NCI-H187 treated with DMSO at 0.1 percent for 48 hours (cell line): ENCODE measurements around the gene CTIF.
"Not testable (repeated sequence)": the region's sequence is repeated elsewhere in the genome, so short reads cannot be mapped to it uniquely, and the experiment has no call there.

Experiments
- DNase-seq: peaks from one replicate; lab custom pipeline; 2025; lab: John Stamatoyannopoulos, UW

CTIF gene

GRCh38 chr18:48803951-48804855 is 265.4 kb downstream of the CTIF start:
- no peak for DNase-seq

DNA sequence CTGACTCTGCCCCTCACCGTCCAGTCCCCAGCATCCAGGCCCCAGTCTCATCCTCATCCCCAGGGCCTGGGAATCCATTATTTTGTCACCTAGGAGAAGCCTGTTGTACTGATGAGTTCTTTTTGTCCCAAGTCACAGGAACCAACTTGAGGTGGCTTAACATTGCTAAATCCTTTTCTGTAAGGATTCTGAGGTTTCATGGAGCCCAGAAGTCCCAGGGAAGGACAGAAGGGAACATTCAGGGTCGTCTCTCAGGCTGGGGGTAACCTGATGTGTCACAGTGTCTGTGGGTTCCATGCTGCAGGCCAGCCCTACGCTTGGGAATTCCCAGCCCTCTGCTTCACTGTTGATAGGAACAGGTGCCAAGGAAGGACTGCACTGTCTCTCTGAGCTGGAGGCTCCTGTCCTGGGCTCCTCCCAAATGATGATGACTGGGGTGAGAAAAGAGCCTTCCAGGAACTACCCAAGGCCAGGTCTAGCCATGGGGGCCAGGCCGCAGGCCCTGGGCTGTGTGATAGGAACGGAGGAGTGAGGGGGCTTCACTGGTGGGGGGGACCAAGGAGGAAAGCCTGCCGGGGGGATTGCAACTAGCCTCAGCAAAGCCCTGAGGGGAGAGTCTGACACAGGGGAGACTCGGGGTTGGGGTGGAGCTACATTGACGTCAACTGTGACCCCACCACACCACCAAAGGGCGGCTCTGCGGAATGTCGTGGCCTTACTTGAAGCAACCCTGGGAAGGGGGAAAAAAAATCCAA is 266.2 kb downstream of the CTIF start:
- DNase-seq: no peak

GRCh38 chr18:48805826-48806535 is 267.1 kb downstream of the CTIF start:
- no peak for DNase-seq

GRCh38 chr18:48806551-48807261 is 267.9 kb downstream of the CTIF start:
- DNase-seq: no peak

DNA sequence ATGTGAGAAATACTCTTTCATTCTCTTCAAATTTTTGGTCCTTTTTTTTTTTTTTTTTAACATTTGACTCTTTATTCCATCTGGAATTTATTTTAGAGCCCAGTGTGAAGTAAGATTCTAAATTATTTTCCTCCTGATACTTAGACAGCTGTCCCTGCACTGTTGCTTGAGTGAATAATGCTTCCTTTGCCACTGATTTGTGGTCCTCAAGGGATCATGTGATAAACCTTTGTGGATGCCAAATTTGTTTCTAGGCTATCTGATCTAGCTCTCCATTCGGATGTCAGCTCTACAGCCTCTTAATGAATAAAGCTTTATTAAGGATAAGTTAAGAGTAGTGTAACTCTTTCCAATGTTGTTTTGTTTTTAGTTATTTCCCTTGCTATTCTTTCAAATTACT is 269.6 kb downstream of the CTIF start:
- DNase-seq: no peak

- DNase-seq: no peak
These were observed 270.5 kb downstream of the CTIF start for GRCh38 chr18:48809365-48809764.

GRCh38 chr18:48810805-48811204 is 272.0 kb downstream of the CTIF start:
- DNase-seq: no peak

GRCh38 chr18:48811401-48811800 is 272.6 kb downstream of the CTIF start:
- DNase-seq: no peak

- not testable (repeated sequence) for DNase-seq
These were observed 273.2 kb downstream of the CTIF start for GRCh38 chr18:48811977-48812451.

GRCh38 chr18:48813321-48813720 is 274.5 kb downstream of the CTIF start:
- no peak for DNase-seq

- DNase-seq: no peak
These were observed 275.1 kb downstream of the CTIF start for GRCh38 chr18:48813833-48814489.

- no peak for DNase-seq
These were observed 275.8 kb downstream of the CTIF start for GRCh38 chr18:48814490-48815178.

- DNase-seq: no peak
These were observed 276.3 kb downstream of the CTIF start for GRCh38 chr18:48815179-48815515.

- no peak for DNase-seq
These were observed 276.9 kb downstream of the CTIF start for GRCh38 chr18:48815581-48816324.

GRCh38 chr18:48816554-48816953 is 277.7 kb downstream of the CTIF start:
- DNase-seq: no peak

GRCh38 chr18:48817021-48817461 is 278.2 kb downstream of the CTIF start:
- no peak for DNase-seq

DNA sequence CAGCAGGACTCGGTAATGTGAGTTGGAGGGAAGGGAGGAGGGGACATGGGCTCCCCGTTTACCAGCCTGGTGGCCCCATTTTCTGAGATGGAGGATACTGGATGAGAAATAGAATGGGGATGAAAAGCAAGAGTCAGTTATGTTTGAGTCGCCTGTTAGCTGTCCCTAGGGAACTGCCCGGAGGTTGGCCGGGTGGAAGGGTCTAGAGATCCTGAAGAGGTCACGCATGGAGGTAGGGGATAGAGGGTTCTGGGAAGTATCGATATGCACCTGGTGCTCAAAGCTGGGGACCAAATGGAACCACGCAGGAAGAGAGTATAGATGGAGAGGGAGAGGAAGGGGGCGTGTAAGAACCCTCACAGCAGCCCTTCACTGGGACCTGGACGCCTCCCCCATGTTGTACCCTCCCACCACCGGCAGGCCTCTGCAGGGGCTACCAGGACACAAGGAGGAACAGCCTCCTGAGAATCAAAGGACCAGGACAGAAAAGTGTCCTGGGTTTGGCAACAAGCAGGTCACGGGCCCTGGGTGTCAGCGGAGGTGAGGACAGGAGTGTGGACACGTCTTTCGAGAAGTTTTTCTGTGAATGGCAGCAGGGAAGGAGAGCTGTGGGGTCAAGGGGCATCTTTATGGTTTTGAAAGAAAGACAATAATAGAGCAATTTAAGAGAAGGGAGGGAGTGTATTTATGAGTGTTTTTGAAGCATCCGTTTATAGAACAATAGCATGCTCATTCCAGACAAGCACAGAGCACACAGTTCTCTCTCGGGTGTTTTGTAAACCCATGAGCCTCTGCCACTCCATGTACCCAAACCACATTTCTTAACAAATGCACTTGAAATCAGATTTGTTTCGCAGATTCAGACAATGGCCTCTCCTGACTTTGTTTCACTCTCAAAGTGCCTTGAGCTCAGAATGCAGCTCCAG is 279.8 kb downstream of the CTIF start:
- DNase-seq: no peak

- no peak for DNase-seq
These were observed 280.4 kb downstream of the CTIF start for GRCh38 chr18:48819276-48819675.
